CD14-positive monocyte (primary cell): ENCODE results near the gene SCN3A. TPM values are rescaled to one million over a fixed set of nuclear protein-coding genes. Genes with fewer than 3 reads are reported as not detected.

ENCODE experiments used
- DNase-seq, 3 donors: peaks; one replicate each; pipeline ENCODE4 v3.0.0-alpha.2; 2011 to 2022
- H2AFZ ChIP-seq: 2 replicates; pipeline ENCODE4 v1.6.0; 2012; ENCODE audit warnings: mild to moderate bottlenecking, low read depth, low read length, inconsistent platforms; ENCODE audit not compliant: insufficient read depth, poor library complexity, severe bottlenecking
- H3K27ac ChIP-seq, 2 donors: 1 replicate in 1 of 2; 2 replicates in 1 of 2; pipeline ENCODE4 v1.5.1; 2012 to 2013; ENCODE audit warnings: low read length in 2 of 2, control low read depth in 1 of 2, inconsistent platforms in 1 of 2, low read depth in 1 of 2, mild to moderate bottlenecking in 1 of 2
- H3K27me3 ChIP-seq, 2 donors: one replicate each; pipeline versions ENCODE4 v1.6.0 to v1.6.1; 2011 to 2013; ENCODE audit warnings: low read length in 2 of 2; ENCODE audit not compliant: control insufficient read depth in 2 of 2, insufficient read depth in 2 of 2
- H3K36me3 ChIP-seq, 2 donors: replicated peaks in 1 of 2; 1 replicate in 1 of 2; 2 replicates in 1 of 2; pipeline versions ENCODE4 v1.5.1 to v1.6.1; 2012 to 2013; ENCODE audit warnings: low read length in 2 of 2, control low read depth in 1 of 2, inconsistent platforms in 1 of 2, mild to moderate bottlenecking in 1 of 2; ENCODE audit not compliant: insufficient read depth in 2 of 2, control insufficient read depth in 1 of 2
- H3K4me1 ChIP-seq, 2 donors: 1 replicate in 1 of 2; 2 replicates in 1 of 2; pipeline versions ENCODE4 v1.5.1 to v1.6.1; 2012 to 2013; ENCODE audit warnings: low read length in 2 of 2, control low read depth in 1 of 2, inconsistent platforms in 1 of 2, mild to moderate bottlenecking in 1 of 2, moderate library complexity in 1 of 2; ENCODE audit not compliant: insufficient read depth in 2 of 2, control insufficient read depth in 1 of 2
- H3K4me2 ChIP-seq: replicated peaks from 2 replicates; pipeline ENCODE3; 2012; ENCODE audit warnings: low read length, moderate library complexity, mild to moderate bottlenecking; ENCODE audit not compliant: poor library complexity, severe bottlenecking; ENCODE audit errors: extremely low read depth
- H3K4me3 ChIP-seq, 3 experiments: fragments of 200-600 bp in 1 of 3; sonication (generic) in 1 of 3; replicated peaks in 1 of 3; 1 replicate in 2 of 3; 2 replicates in 1 of 3; pipeline ENCODE4 v1.5.1; 2011 to 2013; ENCODE audit warnings: low read length in 3 of 3, mild to moderate bottlenecking in 3 of 3, control low read depth in 2 of 3, low read depth in 2 of 3, inconsistent platforms in 1 of 3, moderate library complexity in 1 of 3
- H3K79me2 ChIP-seq: 2 replicates; pipeline ENCODE4 v1.6.0; 2012; ENCODE audit warnings: mild to moderate bottlenecking, control low read depth, inconsistent platforms, low read length, moderate library complexity; ENCODE audit not compliant: insufficient read depth
- H3K9ac ChIP-seq: 2 replicates; pipeline ENCODE4 v1.6.0; 2017; ENCODE audit warnings: low read length, mild to moderate bottlenecking; ENCODE audit not compliant: insufficient read depth, poor library complexity, severe bottlenecking
- H3K9me3 ChIP-seq, 2 donors: replicated peaks in 1 of 2; 1 replicate in 1 of 2; 2 replicates in 1 of 2; pipeline versions ENCODE4 v1.5.1 to v1.6.1; 2012 to 2013; ENCODE audit warnings: low read length in 2 of 2, control low read depth in 1 of 2; ENCODE audit not compliant: control insufficient read depth in 1 of 2, insufficient read depth in 1 of 2
- H4K20me1 ChIP-seq: 2 replicates; pipeline ENCODE4 v1.6.0; 2012; ENCODE audit warnings: mild to moderate bottlenecking, low read length, control low read depth, moderate library complexity; ENCODE audit not compliant: insufficient read depth
- H3K27ac Mint-ChIP-seq, 7 donors: one replicate each; pipeline ENCODE4 v1.8.0; 2020; ENCODE audit warnings: mild to moderate bottlenecking in 7 of 7, mixed read lengths in 7 of 7, moderate library complexity in 6 of 7, inconsistent platforms in 2 of 7
- H3K27me3 Mint-ChIP-seq, 3 donors: one replicate each; pipeline ENCODE4 v1.8.0; 2021 to 2022; ENCODE audit warnings: low read depth in 3 of 3, mild to moderate bottlenecking in 3 of 3, mixed read lengths in 3 of 3, moderate library complexity in 3 of 3, inconsistent platforms in 1 of 3
- H3K36me3 Mint-ChIP-seq, 2 donors: one replicate each; pipeline ENCODE4 v1.8.0; 2020; ENCODE audit warnings: mixed read lengths in 2 of 2, inconsistent platforms in 1 of 2, mild to moderate bottlenecking in 1 of 2
- H3K4me1 Mint-ChIP-seq: one replicate; pipeline ENCODE4 v1.8.0; 2020; ENCODE audit warnings: mild to moderate bottlenecking, mixed read lengths
- H3K4me3 Mint-ChIP-seq, 2 donors: one replicate each; pipeline ENCODE4 v1.8.0; 2020; ENCODE audit warnings: mild to moderate bottlenecking in 2 of 2, mixed read lengths in 2 of 2, moderate library complexity in 1 of 2
- H3K9me3 Mint-ChIP-seq, 7 donors: one replicate each; pipeline ENCODE4 v1.8.0; 2020 to 2022; ENCODE audit warnings: mixed read lengths in 7 of 7, mild to moderate bottlenecking in 6 of 7, moderate library complexity in 6 of 7, inconsistent platforms in 2 of 7
- CTCF ChIP-seq: fragments of 200-600 bp; IDR thresholded peaks from one replicate; pipeline ENCODE4 v1.8.0; 2022; ENCODE audit warnings: antibody characterized with exemption, mild to moderate bottlenecking
- WGBS: methylation state at CpG from one replicate; pipeline ENCODE4 v1.1.5; 2013; ENCODE audit warnings: missing lambda C conversion rate; ENCODE audit not compliant: insufficient coverage; 5-methylcytosine and 5-hydroxymethylcytosine counted together
- intact Hi-C, 2 donors: fragments of 100-400 bp; cut with micrococcal nuclease; formaldehyde crosslinking; loops; one replicate each; pipeline versions ENCODE4 v1.15.0 to v1.15.1; 2023
- polyA plus RNA-seq, 3 donors: library from polyadenylated mRNA; depleted of rRNA in 1 of 3; unstranded in 2 of 3; stranded (reverse) in 1 of 3; fragments of 300-500 nt in 2 of 3; fragments of >200 nt in 1 of 3; fragmentation: Illumina TruSeq in 2 of 3; gene quantifications; 1 replicate in 2 of 3; 2 replicates in 1 of 3; pipeline ENCODE4 v1.2.3, GENCODE V29; 2012 to 2021

SCN3A gene
- polyA plus RNA-seq, 3 donors, result 0.03 TPM; not detected in 2

- Mint-ChIP-seq H3K27me3 (peaks cover 0 to 3% (median 0%) of the 10 kb centered on the region in 3 donors), H3K9me3 (peaks cover 0 to 4% (median 0%) of the 10 kb centered on the region in 7 donors), H3K4me1 (no peaks in the 10 kb centered on the region), H3K4me3 (no peak overlapping the region), H3K27ac (no peak overlapping the region), H3K36me3 (no peaks in the 10 kb centered on the region)
- Histone ChIP-seq H3K36me3 (no peaks in the 10 kb centered on the region), H4K20me1 (no peaks in the 10 kb centered on the region), H3K9me3 (no peaks in the 10 kb centered on the region), H3K4me1 (no peaks in the 10 kb centered on the region), H2AFZ (no peak overlapping the region), H3K9ac (no peak overlapping the region), H3K27me3 (no peaks in the 10 kb centered on the region), H3K79me2 (no peaks in the 10 kb centered on the region), H3K4me3 (no peak overlapping the region), H3K27ac (no peak overlapping the region), H3K4me2 (no peak overlapping the region)
- WGBS, result no CpG with 5 or more reads among the region's 2 CpGs
- no peak for TF ChIP-seq CTCF
- intact Hi-C loops, result no loop called here
- no peak for DNase-seq
Measured at GRCh38 chr2:165182029-165182428, 21.8 kb downstream of the SCN3A start.

GRCh38 chr2:165176780-165177179, 27.1 kb downstream of the SCN3A start:
- no peaks in the 10 kb centered on the region for H3K9me3 ChIP-seq
- Mint-ChIP-seq H3K27ac (no peak overlapping the region), H3K27me3 (no peaks in the 10 kb centered on the region), H3K4me1 (no peaks in the 10 kb centered on the region), H3K9me3 (no peaks in the 10 kb centered on the region), H3K36me3 (no peaks in the 10 kb centered on the region), H3K4me3 (no peak overlapping the region)
- no peak overlapping the region for H3K4me2 ChIP-seq
- no peak for DNase-seq
- no peak overlapping the region for H3K27ac ChIP-seq
- no peaks in the 10 kb centered on the region for H3K79me2 ChIP-seq
- H3K9ac ChIP-seq, result no peak overlapping the region
- intact Hi-C loops, result no loop called here
- no peaks in the 10 kb centered on the region for H3K36me3 ChIP-seq
- H4K20me1 ChIP-seq, result no peaks in the 10 kb centered on the region
- H3K4me3 ChIP-seq, result no peak overlapping the region
- no peak for TF ChIP-seq CTCF
- no CpG with 5 or more reads among the region's 2 CpGs for WGBS
- no peaks in the 10 kb centered on the region for H3K27me3 ChIP-seq
- no peak overlapping the region for H2AFZ ChIP-seq
- no peaks in the 10 kb centered on the region for H3K4me1 ChIP-seq
